Suprapubic skin (tissue), 4 donors: ENCODE results near the gene MAOA. TPM values are rescaled to one million over a fixed set of nuclear protein-coding genes. Genes with fewer than 3 reads are reported as not detected.
"Not testable (repeated sequence)": the region's sequence is repeated elsewhere in the genome, so short reads cannot be mapped to it uniquely, and the experiment has no call there.

Experiments
- DNase-seq, 2 donors: peaks; one replicate each; pipeline ENCODE4 v3.0.0-alpha.2; 2019; ENCODE audit warnings: low spot score in 2 of 2
- H3K27ac ChIP-seq: fragments of 200-600 bp; sonication (generic); one replicate; pipeline ENCODE4 v1.5.1; 2019
- H3K27me3 ChIP-seq: fragments of 200-600 bp; sonication (generic); one replicate; pipeline ENCODE4 v1.5.1; 2019
- H3K36me3 ChIP-seq: fragments of 200-600 bp; sonication (generic); one replicate; pipeline ENCODE4 v1.5.1; 2019
- H3K4me1 ChIP-seq: fragments of 200-600 bp; sonication (generic); one replicate; pipeline ENCODE4 v1.5.1; 2019
- H3K4me3 ChIP-seq: fragments of 200-600 bp; sonication (generic); one replicate; pipeline ENCODE4 v1.5.1; 2019; ENCODE audit warnings: mild to moderate bottlenecking
- H3K9me3 ChIP-seq: fragments of 200-600 bp; sonication (generic); one replicate; pipeline ENCODE4 v1.5.1; 2019
- EP300 ChIP-seq: sonication (generic); formaldehyde crosslinking; IDR thresholded peaks from one replicate; pipeline ENCODE4 v1.6.1; 2017; ENCODE audit warnings: antibody characterized with exemption
- POLR2A ChIP-seq, 2 donors: fragments of 450-650 bp; IDR thresholded peaks; one replicate each; pipeline ENCODE4 v1.6.1; 2017; ENCODE audit warnings: antibody characterized with exemption in 2 of 2, mild to moderate bottlenecking in 2 of 2, moderate library complexity in 2 of 2
- POLR2AphosphoS5 ChIP-seq, 3 donors: sonication (generic); formaldehyde crosslinking; IDR thresholded peaks; one replicate each; pipeline ENCODE4 v1.6.1; 2017; ENCODE audit warnings: antibody characterized with exemption in 3 of 3
- WGBS: methylation state at CpG from one replicate; pipeline ENCODE4 v1.1.5; 2018; 5-methylcytosine and 5-hydroxymethylcytosine counted together
- total RNA-seq, 4 donors: library from RNA; depleted of rRNA; stranded (reverse); fragments of >200 nt; gene quantifications; one replicate each; pipeline ENCODE4 v1.1.0, GENCODE V29; 2016
- TF ChIP-seq, protein P1 (sequence below), 2 donors: fragments of 200-600 bp in 1 of 2; fragments of 450-650 bp in 1 of 2; sonication (generic) in 1 of 2; IDR thresholded peaks; one replicate each; pipeline ENCODE4 v1.5.1; 2016 to 2019; ENCODE audit warnings: antibody characterized with exemption in 2 of 2, mild to moderate bottlenecking in 1 of 2, moderate library complexity in 1 of 2

Gene MAOA
- total RNA-seq, 4 donors from 2014 or later = 123 to 166 (median 132) TPM

DNA sequence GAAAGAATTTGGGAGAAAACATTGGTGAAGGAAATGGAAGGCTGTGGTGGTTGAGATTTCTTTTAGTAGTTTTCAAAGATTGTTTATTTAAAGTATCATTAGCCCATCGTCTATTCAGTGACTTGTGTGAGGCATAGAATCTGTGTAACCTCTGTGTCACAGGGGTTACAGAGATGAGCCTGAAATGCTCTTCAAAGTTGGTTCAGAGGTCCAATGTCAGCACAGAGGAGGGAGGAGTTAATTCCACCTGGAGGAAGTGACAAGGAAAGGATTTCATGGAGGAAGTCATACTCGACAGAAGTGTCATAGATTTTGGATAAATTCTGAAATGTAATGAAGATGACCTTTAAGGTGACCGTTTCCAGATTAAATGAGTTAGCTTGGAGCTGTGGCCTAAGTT is 8.2 kb downstream of the MAOA start:
- no peaks in the 10 kb centered on the region for H3K36me3 ChIP-seq
- WGBS = 68% methylated on average over 3 of the region's 3 CpGs
- H3K27ac ChIP-seq = no peak overlapping the region
- H3K4me3 ChIP-seq = no peak overlapping the region
- DNase-seq = no peak
- TF ChIP-seq EP300 (no peak), POLR2AphosphoS5 (IDR thresholded peaks at IDR 0.05) (no peak), POLR2A (IDR thresholded peaks at IDR 0.05) (no peak)
- TF ChIP-seq, protein P1, sequence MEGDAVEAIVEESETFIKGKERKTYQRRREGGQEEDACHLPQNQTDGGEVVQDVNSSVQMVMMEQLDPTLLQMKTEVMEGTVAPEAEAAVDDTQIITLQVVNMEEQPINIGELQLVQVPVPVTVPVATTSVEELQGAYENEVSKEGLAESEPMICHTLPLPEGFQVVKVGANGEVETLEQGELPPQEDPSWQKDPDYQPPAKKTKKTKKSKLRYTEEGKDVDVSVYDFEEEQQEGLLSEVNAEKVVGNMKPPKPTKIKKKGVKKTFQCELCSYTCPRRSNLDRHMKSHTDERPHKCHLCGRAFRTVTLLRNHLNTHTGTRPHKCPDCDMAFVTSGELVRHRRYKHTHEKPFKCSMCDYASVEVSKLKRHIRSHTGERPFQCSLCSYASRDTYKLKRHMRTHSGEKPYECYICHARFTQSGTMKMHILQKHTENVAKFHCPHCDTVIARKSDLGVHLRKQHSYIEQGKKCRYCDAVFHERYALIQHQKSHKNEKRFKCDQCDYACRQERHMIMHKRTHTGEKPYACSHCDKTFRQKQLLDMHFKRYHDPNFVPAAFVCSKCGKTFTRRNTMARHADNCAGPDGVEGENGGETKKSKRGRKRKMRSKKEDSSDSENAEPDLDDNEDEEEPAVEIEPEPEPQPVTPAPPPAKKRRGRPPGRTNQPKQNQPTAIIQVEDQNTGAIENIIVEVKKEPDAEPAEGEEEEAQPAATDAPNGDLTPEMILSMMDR (IDR thresholded peaks at IDR 0.05) = no peak
- no peaks in the 10 kb centered on the region for H3K4me1 ChIP-seq
- H3K27me3 ChIP-seq = no peaks in the 10 kb centered on the region
- no peaks in the 10 kb centered on the region for H3K9me3 ChIP-seq

DNA sequence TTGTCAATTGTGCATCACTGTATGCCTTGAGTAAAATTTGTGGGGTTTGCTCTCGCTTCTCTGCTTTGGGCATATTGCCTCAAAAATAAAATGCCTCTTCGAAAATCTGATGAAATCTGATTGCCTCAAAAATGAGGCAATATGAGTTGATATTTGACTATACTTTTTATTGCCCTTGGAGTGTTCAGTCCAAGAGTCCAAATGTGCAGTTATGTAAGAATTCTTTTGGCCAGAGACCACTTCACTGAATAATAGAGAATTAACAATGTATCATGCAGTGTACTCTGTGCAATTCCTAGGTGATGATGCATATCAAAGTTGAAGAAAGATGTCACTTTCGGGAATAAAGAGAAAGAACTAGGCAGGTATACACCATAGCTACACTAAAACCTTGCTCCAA is 8.6 kb downstream of the MAOA start:
- H3K27me3 ChIP-seq = no peaks in the 10 kb centered on the region
- no peaks in the 10 kb centered on the region for H3K36me3 ChIP-seq
- no peaks in the 10 kb centered on the region for H3K4me1 ChIP-seq
- H3K4me3 ChIP-seq = no peak overlapping the region
- no peak overlapping the region for H3K27ac ChIP-seq
- H3K9me3 ChIP-seq = no peaks in the 10 kb centered on the region
- TF ChIP-seq, protein P1 (IDR thresholded peaks at IDR 0.05) = no peak
- TF ChIP-seq POLR2A (IDR thresholded peaks at IDR 0.05) (no peak), EP300 (no peak), POLR2AphosphoS5 (IDR thresholded peaks at IDR 0.05) (no peak)
- 70% methylated on average over 3 of the region's 3 CpGs for WGBS
- no peak for DNase-seq

DNA sequence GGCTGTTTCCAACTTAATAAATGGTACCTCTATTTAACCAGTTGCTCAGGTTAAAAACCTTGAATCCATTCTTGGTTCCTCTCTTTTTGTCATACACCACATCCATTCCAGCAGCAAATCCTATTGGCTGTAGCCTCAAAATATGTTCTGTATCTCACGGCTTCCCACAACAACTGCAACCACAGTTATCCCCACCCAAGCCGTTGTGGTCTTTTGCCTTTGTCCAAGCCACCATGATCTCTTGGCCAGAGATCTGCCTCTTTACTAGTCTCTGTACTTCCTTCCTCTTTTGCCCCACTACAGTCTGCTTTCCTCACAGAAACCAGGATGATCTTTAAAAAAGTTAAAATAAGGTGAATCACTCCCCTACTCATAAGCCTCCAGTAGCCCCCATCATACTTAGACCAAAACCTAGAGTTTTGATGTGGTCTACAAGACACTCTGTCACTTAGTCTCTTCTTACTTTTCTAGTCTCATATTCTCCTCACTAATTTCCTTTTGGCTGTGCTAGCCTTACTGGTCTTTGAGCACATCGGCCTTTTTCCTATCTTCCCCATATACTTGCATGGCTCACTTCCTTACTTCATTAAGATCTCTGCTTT is 10.3 kb downstream of the MAOA start:
- WGBS = 86% methylated on average over 3 of the region's 3 CpGs
- H3K27ac ChIP-seq = no peak overlapping the region

DNA sequence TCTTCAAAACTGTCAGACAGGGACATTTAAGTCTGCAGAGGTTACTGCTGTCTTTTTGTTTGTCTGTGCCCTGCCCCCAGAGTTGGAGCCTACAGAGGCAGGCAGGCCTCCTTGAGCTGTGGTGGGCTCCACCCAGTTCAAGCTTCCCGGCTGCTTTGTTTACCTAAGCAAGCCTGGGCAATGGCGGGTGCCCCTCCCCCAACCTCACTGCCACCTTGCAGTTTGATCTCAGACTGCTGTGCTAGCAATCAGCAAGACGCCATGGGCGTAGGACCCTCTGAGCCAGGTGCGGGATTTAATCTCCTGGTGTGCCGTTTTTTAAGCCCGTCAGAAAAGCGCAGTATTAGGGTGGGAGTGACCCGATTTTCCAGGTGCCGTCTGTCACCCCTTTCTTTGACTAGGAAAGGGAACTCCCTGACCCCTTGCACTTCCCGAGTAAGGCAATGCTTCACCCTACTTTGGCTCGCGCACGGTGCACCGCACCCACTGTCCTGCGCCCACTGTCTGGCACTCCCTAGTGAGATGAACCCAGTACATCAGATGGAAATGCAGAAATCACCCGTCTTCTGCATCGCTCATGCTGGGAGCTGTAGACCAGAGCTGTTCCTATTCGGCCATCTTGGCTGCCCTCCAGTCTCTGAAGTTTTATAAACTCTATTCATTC is 20.0 kb downstream of the MAOA start:
- not testable (repeated sequence) for DNase-seq, H3K27me3 ChIP-seq, H3K4me1 ChIP-seq, H3K27ac ChIP-seq, H3K9me3 ChIP-seq, H3K36me3 ChIP-seq, H3K4me3 ChIP-seq
- 93% methylated on average over 18 of the region's 19 CpGs for WGBS

More for the DNA sequence above, 10.3 kb downstream of the MAOA start:
- DNase-seq = no peak
- Histone ChIP-seq H3K4me3 (no peak overlapping the region), H3K27me3 (no peaks in the 10 kb centered on the region), H3K9me3 (no peaks in the 10 kb centered on the region), H3K36me3 (no peaks in the 10 kb centered on the region), H3K4me1 (no peaks in the 10 kb centered on the region)
- no peak for TF ChIP-seq POLR2A (IDR thresholded peaks at IDR 0.05)
- TF ChIP-seq EP300 = no peak

DNA sequence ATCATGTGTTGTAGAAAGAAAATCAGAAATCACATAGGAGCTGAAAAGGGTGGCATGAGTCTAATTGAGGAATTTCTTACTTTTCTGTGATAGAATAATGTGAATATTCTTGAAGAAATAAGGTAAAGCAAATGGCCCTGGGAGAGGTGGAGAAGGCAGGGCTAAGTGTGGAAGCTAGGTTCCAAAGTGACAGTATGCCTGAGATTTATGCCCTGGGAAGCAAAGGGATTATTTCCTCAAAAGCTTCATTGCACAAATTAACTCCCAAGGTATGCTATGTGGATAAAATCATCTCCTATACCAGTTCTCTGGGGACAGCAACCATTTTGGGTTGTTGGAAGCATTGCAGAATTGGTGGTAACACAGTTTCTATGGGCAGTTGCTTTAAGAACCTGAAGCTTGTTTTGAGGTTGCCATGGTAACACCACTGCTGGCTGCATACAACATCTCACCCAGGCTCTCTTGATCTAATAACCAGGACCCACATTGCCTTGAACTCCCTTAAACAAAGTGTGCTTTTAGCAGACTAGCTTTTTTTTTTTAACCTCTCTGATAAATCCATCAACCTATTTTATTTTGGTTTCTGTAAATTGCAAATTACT is 21.0 kb downstream of the MAOA start:
- TF ChIP-seq EP300 = no peak
- Histone ChIP-seq H3K4me1 (no peaks in the 10 kb centered on the region), H3K27me3 (no peaks in the 10 kb centered on the region), H3K9me3 (no peaks in the 10 kb centered on the region), H3K27ac (no peak overlapping the region), H3K36me3 (no peaks in the 10 kb centered on the region), H3K4me3 (no peak overlapping the region)
- DNase-seq = no peak

DNA sequence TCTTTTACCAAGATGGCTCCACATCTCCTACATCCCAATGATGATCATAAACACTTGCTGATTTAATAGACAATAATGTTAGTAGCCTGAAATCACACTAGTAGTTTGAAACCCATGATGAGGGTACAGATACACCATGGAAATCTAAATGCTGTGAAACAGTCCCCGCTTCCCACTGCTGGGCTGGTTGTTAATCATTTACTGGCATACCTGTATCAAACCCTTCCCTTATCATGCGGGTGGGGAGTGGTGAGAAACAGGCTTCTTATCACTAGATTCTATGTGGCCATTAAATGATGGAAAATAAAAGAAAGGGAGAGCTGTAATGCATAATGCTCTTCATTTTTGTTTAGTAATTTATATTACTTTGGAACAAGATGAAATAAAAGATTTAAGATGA is 21.9 kb downstream of the MAOA start:
- Histone ChIP-seq H3K27me3 (no peaks in the 10 kb centered on the region), H3K4me1 (no peaks in the 10 kb centered on the region), H3K36me3 (no peaks in the 10 kb centered on the region), H3K9me3 (no peaks in the 10 kb centered on the region), H3K4me3 (no peak overlapping the region), H3K27ac (no peak overlapping the region)
- WGBS = 83% methylated on average over 2 of the region's 2 CpGs
- DNase-seq = no peak
- TF ChIP-seq, protein P1 (IDR thresholded peaks at IDR 0.05) = no peak
- TF ChIP-seq POLR2AphosphoS5 (IDR thresholded peaks at IDR 0.05) (no peak), EP300 (no peak), POLR2A (IDR thresholded peaks at IDR 0.05) (no peak)
